Measurements from ENCODE around the gene FMNL1.
A peak's percentile ranks its signal among the peaks of the same experiment; 100 is the strongest.
"Not testable (repeated sequence)": the region's sequence is repeated elsewhere in the genome, so short reads cannot be mapped to it uniquely, and the experiment has no call there.

Gene FMNL1

DNA sequence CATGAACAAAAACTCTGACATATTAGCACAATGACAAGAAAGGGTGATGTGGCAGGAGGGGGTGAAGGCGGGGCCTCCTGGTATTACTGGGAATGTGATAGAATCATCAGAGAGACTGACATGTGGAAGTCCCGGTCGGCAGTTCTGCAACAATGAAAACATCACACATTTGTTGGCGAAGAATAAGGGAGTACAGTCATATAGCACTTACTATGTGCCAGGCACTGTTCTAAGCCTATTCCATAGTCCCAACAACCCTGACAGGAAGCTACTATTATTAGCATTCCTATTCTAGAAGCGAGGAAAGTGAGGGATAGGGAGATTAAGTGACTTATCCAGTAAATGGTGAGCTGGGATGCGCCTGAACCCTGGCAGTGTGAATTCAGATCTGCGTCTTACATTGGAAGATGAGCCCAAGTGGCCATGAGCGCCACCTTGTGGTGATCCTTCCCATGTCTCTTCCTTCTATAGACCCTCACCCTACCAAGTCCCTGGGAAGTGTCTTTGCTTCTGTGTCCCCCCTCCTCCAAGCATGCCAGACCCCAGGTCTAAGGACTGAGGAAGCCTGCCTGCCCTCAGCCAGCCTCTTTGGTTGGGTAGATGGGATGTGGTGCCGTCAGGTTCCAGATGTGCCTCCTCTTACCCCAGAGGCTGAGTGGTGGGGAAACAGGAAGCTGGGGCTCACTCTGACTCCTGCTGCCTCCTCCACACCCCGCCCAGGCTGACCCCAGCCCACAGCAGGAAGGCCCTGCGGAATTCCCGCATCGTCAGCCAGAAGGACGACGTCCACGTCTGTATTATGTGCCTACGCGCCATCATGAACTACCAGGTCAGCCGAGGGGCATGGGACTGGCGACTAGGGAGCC is 14.0 kb downstream of the FMNL1 start:
- DNase-seq, result peak; percentile 72

DNA sequence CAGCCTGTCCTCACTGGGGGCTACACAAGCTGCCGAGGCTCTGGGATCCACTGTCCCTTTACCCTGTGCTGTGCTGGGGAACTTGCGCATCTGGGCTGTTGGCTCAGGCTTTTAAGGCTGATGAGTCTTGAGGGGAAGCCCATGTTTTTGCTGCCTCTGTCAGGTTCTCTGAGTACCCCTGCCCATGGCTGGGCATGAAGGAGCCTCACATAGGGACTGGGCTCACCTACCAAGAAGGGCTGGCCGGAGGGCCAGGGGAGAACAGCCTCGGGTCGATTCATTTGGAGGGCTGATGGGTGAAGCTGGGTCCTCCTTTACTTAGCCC is 14.6 kb downstream of the FMNL1 start:
- no peak for DNase-seq

DNA sequence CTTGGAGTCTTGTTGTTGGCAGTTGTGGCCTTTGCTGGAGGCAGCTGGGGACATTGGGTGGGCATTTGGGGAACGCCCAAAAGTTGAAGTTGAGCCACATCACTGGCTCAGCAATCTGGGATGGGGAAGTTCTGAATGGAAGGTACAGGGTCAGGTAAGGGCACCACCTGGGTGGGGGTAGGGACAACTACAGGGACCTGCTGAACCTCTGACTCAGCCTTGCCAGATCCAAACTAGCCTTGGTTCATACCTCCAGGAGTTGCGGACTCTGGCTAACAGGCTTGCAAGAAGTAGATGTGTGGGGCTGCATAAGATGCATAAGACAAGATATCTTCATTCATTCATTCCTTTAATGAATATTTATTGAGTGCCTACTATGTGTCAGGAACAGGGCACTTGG is 16.0 kb downstream of the FMNL1 start:
- no peak for DNase-seq

DNA sequence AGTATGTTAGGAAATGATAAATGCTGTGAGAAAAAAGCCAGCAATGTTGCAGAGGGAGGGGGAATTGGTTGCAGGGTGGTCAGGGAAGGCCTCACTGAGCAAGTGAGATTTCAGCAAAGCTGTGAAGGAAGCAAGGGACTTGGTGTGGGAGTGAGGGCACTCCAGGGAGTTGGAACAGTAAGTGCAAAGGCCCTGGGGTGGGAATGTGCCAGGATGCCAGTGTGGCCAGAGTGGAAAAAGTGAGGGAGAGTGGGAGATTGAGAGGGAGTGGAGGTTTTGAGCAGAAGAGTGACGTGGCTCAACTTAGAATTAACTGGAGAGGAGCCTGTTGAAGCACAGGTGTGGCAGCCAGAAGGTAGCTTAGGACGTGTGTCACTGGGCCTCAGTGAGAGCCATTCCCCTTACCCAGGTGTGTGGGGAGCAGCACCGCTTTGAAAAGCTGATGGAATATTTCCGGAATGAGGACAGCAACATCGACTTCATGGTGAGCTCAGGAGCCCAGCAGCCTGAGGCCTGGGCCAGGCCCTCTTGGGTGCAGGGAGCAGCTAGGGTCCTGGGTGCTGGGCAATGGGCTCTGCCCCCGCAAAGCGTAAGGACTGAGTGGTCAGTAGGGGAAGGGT is 16.6 kb downstream of the FMNL1 start:
- DNase-seq, result no peak

DNA sequence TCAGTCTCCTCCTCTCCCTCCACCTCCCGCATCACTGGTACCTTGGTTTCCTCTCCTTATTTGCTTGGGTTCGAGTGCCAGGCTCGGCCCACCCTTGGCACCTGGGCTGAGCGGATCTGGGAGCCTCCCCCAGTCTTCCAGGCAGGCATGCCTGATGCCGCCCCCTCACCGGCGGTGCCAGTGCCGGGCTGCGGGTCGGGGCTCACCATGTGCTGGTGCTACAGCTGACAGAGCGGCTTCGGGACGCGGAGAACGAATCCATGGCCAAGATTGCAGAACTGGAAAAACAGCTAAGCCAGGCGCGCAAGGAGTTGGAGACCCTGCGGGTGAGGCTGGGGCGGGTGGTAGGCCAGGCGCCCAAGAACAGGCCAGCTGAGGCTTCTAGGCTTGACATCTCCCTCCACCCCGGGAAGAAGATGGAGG is 19.2 kb downstream of the FMNL1 start:
- DNase-seq, result no peak

DNA sequence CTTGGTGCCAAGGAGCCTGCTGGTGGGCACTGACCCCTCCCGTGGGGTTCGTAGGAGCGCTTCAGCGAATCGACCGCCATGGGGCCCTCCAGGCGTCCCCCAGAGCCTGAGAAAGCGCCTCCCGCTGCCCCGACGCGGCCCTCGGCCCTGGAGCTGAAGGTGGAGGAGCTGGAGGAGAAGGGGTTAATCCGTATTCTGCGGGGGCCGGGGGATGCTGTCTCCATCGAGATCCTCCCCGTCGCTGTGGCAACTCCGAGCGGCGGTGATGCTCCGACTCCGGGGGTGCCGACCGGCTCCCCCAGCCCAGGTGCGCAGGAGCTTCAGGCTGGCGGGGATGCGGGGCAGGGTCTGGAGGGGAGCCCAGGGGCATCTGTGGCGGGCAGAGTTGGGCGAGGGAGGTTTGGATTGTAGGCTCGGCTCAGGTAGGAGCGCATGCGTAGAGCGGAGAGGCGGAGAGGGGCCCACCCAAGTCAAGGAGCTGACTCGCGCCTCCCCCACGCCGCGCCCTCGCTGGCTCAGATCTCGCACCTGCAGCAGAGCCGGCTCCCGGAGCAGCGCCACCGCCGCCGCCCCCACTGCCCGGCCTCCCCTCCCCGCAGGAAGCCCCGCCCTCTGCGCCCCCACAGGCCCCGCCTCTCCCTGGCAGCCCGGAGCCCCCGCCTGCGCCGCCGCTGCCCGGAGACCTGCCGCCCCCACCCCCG is 19.8 kb downstream of the FMNL1 start:
- no peak for DNase-seq

DNA sequence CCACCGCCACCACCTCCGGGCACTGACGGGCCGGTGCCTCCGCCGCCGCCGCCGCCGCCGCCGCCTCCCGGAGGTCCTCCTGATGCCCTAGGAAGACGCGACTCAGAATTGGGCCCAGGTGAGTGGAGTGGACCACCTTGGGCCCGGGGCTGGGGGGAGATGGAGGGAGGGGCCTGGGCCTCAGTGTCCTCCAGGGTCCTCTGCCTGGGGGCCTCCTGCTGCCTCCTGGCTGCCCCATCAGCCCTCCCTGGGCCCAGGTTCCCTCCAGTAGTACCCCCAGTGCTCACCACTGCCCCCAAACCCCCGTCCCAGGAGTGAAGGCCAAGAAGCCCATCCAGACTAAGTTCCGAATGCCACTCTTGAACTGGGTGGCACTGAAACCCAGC is 20.3 kb downstream of the FMNL1 start:
- DNase-seq, result no peak

DNA sequence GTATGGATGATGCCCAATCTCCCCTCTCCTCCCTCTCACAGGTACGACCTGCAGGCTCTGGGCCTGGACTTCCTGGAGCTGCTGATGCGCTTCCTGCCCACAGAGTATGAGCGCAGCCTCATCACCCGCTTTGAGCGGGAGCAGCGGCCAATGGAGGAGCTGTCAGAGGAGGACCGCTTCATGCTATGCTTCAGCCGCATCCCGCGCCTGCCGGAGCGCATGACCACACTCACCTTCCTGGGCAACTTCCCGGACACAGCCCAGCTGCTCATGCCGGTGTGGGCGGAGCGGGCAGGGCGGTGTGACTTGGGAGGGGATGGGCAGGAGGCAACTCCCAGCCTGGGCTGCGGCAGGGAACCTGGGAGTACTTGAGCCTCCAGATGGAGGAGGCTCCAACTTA is 22.1 kb downstream of the FMNL1 start:
- no peak for DNase-seq

DNA sequence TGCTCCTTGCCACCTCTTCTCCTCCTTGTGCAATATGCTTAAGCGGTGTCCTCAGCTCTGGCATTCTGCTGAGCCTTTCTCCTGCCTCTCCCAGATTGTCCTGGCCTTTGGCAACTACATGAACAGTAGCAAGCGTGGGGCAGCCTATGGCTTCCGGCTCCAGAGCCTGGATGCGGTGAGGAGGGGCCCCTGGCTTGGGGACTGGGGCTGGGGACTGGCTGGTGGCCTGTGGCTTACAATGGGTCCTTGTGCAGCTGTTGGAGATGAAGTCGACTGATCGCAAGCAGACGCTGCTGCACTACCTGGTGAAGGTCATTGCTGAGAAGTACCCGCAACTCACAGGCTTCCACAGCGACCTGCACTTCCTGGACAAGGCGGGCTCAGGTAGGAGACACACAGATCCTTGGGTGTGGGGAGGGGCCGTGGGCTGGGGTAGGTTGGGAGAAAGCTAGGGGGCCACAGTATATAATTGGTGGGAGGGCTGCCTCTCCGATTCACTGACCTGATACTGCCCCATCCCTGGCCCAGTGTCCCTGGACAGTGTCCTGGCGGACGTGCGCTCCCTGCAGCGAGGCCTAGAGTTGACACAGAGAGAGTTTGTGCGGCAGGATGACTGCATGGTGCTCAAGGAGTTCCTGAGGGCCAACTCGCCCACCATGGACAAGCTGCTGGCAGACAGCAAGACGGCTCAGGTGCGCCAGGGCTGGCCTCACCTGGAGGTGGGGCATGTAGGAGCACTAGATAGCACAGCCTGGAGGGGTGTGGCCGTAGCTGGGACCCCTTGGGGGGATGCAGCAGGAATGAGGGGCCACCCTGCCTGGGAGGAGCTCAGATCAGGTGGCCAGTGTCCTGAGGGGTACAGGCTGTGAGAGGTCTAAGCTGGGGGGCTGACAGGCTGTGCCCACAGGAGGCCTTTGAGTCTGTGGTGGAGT is 23.3 kb downstream of the FMNL1 start:
- DNase-seq, result no peak

DNA sequence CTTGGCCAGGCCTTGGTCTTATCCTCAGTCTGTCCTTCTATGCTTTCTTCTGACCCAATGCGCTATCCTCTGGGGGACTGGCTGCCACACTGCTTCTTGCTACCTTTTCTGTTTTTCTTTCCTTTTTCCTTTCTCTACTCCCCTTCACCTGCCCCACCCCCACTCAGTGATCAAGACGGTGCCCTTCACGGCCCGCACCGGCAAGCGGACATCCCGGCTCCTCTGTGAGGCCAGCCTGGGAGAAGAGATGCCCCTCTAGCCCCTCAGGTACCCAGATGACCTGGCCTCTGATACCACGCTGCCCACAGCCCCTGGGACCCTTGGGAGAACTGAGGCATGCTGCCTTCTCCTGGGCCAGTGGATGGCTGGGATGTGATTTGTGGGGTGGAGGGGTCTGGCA is 24.7 kb downstream of the FMNL1 start:
- DNase-seq, result no peak

DNA sequence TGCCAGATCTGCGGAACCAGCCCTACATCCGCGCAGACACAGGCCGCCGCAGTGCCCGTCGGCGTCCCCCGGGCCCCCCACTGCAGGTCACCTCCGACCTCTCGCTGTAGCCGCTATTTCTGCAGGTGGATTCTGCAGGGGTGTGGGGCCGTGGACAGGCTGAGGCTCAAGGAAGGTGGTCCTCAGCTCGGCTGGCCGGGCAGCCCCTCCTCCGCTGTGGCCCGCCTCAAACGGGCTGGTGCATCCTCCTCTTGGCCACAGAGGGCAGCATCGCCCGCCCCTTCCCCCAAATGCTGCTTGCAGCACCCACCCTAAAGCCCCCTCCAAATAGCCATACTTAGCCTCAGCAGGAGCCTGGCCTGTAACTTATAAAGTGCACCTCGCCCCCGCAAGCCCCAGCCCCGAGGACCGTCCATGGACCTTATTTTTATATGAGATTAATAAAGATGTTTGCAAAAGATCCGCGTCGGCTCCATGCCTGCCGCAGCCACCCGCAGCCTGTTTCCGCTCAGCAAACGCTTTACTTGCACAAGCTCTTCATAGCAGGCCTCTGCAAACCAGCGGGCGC is 25.3 kb downstream of the FMNL1 start:
- DNase-seq, result no peak

DNA sequence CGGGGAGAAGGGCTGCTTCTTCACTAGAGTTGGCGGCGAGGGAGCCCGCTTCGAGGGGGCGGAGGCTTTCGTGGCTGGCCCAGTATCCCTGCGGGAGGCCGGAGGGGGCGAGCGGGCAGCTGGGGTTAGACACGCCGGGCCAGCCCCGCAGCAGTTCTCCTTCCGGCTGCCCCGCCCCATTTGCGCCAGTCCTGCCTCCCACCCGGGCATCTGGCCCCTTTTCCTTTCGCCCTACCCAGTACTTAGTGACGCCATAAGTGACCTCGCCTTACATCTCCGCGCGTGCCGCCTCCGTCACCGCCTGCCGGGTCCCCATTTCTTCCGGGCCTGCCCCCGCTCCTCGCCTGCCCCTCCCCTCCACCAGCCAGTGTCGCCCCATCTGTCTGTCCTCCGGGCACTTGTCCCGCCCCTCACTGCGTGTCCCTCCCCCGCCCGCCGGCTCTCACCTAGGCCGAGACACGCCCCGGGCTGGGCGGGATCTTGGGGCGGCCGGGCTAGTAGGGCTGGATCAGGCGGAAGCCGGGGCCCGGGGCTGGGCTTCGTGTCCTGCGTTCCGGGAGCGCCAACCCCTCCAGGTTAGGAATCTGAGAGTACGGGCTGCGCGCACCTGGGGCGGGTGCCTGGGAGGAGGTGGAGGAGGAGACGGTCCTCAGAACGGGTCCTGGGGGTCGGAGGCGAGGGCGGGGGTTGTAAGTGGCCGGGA is 25.9 kb downstream of the FMNL1 start:
- peak; percentile 97 for DNase-seq

DNA sequence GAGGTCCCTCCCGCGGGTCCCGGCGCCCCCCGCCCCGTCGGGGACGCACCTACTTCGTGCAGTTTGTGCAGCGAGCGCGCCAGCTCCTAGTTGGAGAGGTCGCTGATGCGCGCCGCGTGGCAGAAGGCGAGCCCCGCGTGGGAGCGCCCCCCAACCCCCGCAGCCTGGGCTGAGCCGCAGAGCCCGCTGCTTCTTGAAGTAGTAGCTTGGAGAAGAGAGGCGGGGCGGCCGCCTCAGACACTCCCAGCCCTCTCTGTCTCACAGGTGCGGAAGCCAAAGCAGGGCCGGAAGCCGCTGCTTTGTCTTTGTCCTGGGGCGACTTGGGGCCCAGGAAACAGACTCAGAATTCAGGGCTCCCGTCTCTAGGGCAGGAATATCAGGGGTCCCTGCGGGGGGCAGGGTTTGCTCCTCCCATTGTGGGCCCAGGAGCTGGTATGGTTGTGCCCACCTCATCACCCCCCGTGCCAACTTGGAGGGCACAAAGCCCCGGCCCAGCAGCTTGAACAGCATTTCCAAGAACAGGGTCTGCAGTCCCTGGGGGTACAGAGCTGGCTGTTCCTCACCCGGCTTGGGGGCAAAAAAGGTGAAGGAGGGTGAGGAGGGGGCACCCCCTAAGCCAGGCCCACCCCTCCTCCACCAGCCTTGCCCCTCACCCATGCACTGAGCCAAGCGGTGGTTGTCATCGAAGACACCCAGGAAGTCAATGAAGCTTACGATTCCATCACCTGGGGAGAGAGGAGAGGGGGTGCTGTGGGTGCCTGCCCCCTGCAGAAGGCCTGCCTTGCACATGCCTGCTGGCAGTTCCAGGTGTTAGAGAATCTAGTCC is 26.7 kb downstream of the FMNL1 start:
- peak; percentile 78 for DNase-seq

DNA sequence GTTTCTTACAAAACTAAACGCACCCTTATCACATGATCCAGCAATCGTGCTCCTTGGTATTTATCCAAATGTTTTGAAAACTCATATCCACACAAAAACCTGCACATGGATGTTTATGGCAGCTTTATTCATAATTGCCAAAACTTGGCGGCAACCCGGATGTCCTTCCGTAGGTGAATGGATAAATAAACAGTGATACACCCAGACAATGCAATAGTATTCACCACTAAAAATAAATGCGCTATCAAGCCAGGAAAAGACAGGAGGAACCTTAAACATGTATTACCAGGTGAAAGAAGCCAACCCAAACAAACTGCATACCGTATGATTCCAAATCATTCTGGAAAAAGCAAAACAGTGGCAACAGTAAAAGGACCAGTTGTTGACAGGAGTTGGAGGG is 30.2 kb downstream of the FMNL1 start:
- DNase-seq, result no peak

DNA sequence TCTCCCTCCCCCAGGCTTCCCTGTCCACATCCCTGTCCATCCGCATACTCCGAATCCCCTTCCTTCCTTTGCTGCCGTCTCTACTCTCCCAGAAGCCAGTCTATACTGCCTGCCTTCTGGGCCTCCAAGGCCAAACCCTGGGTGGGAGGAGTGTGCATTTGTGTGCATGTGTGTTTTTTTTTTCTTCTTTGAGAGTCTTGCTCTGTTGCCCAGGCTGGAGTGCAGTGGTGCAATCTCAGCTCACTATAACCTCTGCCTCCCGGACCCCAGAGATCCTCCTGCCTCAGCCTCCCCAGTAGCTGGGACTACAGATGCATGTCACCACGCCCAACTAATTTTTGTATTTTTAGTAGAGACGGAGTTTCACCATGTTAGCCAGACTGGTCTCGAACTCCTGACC is 31.6 kb downstream of the FMNL1 start:
- DNase-seq, result not testable (repeated sequence)

DNA sequence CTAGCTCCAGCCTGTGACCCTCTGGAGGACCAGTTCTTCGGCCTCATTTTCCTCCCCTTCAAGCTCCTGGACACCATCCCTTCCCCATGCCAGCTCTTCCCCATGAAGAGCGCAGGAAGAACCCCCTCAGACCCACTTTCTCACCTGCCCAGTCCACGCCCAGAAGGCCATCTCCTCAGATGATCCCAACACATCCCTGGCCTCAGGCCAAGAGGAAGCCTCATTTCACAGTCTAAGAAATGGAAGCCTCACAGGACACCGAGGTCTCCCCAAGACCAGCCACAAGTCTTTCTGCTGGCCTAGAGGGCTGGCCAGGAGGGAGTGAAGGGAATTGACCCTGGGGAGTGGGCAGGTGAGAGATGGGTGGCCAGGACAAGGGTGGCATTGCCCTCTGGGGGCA is 32.2 kb downstream of the FMNL1 start:
- DNase-seq, result no peak

DNA sequence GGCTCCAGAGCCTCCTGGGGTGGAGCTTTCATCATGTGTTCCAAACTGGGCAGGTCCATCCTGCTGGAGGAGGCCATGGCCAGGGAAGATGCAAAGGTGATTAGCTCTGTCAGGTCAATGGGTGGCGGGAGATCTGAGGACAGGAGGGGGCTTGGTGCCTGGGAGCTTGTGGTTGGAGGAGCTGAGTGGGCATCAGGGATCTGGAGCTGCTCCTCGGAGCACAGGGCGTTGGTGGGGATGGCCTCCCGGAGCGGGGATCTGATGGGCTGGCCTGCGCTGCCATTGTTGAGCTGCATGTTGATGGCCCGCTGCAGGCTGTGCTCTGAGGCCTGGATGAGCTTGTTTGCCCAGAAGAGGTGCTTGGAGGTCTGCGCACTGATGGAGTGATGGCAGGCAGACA is 33.7 kb downstream of the FMNL1 start:
- DNase-seq, result no peak

DNA sequence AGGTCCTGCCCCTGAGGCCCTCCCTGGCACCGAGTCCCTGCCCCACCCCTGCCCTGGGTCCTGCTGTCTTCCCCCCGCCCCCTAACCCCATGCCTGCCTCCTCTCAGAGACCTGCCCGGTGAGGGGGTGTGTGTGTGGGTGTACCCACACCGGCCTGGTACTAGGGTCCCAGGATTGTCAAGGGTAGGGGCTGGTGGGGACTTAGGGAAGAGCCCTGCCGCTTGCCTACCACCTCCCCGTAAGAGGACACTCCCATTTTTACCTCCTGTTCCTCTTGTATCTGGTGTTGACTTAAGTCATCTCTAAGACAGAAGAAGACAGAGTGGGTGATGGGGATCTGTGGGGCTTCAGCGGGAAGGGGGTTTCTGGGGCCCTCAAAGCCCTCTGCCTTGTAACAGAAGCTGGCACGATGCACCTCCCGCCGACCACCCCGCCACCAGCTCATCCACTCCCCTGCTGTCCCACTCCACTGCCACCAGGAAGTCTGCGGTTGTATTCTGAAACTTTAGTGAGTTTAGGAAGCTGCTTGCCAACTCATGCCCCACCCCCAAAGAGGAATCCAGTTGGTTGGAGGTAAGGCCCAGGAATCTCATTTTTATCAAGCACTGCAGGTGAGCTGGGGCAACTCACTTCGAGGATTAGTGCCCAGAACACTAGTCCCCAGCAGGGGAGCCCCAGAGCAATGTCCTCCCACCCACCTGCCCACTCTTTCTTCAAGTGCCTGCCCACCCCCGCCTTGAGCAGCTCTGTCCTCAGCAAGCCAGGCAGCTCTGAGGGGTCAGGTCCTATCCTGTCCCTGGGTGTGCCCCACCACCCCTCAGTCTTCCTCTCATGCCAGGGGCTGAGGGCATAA is 34.7 kb downstream of the FMNL1 start:
- DNase-seq, result peak; percentile 17

DNA sequence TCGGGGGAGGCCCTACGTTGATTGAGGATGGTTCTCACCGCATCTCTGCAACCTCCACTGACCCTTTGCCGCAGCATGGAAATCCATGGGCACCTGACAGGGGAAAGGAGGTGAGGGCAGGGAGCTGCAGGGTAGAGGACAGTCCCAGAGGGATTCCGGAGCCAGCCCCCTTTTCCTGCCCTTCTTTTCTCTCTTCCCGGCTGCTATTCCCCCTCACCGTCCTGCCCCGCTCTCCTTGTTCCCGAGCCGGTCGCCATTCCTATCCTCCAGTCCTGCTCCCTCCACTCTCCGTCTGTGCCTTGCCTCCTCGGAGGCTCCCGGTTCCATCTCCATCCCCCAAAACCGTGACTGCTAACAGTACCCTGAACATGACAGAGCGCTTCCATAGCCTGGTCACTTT is 35.4 kb downstream of the FMNL1 start:
- DNase-seq, result no peak

DNA sequence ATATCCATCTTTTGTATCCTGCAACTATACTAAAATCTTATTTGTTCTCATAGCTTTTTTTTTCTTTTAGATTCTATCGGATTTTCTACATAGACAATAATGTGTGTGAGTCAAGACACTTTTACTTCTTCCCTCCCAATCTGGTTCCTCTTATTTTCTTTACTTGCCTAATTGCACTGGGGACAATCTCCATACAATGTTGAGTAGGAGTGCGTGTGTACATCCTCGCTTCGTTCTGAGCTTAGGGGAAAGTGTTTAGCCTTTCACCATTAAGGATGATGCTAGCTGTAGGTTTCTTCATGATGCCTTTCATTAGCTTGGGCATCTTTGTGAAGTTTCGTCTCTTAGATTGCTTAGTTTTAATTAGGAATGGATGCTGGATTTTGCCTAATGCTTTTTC is 37.3 kb downstream of the FMNL1 start:
- no peak for DNase-seq

All from stimulated activated naive CD4-positive, alpha-beta T cell treated with Interleukin-2 at 50 U/mL for 16 hours (primary cell).